ENCODE data around the gene OSBPL1A.

Gene OSBPL1A

DNA sequence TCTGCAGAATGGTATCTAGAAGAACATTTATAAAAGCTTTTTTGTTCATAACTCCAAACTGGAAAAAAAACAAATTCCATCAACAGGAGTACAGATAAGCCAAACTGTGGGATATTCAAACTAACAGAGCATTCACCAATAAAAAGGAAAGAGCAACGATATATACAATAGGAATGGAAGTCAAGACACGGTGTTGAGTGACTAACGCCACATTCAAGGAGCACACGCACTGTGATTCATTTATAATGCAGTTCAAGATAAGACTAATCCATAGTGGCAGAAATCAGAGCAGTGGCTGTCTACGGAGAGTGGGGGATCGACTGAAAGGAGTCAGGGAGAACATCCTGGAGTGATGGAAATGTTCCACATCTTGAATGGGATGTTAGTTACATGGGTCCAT is 188.1 kb downstream of the OSBPL1A start:
- DNase-seq: no peak

DNA sequence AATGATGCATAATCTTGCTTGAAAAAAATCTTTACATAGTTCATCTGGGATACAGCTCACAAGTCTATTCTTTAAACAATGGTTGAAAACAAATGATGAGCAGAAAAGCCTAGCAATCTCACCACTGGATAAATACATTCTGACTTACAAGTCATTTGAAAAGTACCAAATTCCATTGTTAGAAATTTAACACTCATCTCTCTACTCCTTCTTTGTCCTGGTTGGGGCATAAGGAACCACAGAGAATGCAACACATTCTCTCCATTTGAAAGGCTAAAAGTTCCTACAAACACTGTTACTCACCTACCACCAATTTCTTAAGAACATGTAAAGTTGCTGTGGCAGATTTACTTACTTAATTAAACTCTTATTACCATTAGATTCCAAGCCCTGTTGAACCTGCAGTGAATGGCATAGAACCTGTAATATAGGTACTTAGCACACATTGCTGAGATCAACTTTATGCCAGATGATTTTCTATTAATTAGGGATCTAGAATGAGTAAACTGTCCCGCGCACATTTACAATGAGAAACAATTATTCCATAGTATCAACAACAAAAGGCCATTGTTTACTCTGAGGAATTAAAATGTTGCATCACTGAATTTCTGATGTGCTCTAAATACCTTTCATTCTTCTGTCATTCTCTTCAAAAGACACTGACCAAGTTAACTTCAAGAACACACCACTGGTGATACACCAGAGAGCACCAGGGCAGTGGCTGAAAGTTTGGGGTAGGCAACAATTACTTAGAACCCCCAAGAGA is 189.2 kb downstream of the OSBPL1A start:
- DNase-seq: no peak

DNA sequence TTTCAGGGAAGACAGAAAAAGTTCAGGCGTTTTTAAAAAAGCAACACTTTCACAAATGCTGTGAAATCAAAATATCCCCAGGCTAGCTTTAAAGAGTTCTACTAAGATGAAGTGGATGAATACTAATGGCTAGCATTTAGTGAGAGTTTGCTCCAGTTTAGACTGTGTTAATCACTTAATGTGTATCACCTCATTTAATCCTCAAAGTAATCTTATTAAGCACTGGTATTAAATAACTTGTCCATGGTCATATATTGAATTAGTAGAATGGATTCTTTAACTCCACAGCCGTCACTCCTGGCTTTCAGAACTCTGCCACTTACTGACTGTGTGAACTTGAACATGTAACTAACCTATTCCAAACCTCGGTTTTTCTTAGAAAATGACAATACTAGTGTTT is 192.7 kb downstream of the OSBPL1A start:
- no peak for DNase-seq

DNA sequence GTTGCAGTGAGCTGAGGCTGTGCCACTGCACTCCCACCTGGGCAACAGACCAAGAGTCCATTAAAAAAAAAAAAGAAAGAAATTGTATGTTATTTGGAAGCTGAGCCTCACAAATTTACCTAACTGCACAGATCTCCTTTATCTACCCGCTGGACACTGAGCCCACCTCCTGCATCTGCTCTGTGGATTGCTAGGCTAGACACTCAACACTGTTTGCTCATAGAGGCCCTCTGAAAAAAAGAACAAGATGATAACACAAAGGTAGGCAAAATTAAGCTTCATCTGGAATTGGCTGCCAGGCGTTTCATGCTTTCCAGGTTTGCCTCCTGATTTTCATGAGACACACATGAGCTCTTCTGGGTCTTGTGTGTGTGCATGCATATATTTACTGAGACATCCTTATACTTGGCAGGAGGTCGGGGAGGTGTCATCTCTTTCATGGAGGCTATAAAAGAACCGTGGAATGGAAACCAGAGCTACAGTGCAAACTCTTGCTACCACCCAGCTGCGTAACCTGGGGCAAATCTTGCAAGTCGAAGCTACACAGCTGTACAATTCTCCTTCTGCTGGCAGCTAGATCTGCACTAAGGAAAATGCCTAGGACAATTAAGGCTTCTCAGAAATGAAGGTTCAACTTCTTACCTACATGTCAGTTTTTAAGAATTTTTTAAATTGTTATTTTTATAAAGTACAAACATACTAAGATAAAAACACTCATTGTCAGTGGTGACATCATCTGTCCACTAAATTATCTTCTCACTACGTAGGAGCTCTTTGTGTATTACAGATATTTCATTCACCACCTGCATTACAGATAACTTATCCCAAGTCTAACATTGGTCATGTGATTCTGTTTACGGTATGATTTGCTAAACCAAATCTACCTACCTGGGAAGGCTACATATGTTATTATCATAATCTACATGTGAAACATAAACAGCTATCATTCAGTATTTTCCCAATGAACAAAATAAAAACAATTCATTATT is 195.6 kb downstream of the OSBPL1A start:
- DNase-seq: no peak

DNA sequence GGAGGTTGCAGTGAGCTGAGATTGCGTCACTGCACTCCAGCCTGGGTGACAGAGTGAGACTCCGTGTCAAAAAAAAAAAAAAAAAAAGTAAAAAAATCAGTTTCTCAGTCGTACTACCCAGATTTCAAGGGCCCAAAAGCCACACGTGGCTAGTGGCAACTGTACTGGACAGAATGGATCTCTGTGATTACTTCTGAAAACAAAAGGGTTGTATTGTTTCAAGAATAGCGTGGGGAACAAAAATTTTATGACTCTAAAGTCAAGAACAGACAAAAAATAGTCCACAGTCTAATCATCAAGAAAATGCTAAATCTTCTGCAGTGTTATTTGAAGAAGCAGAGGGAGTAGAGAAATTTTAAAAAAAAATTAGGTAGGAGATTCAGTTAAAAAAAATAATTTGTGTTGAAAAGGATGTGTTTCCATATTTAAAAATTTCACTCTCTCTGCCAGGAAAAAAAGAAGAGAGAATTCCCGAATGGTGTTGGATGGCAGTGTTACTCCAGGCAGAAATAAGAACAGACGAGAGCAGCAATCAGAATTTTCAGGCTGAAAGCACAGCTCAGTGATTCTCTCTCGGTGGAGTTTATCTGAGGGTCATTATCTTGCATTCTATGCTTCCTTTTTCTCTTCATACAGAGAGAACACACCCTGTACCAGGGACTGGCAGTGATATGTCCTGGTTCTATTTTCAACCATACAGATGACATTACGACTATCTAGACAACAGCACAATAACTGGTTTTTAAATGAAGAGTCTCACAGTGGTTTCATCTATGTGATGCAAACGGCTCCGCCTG is 196.9 kb downstream of the OSBPL1A start:
- no peak for DNase-seq

DNA sequence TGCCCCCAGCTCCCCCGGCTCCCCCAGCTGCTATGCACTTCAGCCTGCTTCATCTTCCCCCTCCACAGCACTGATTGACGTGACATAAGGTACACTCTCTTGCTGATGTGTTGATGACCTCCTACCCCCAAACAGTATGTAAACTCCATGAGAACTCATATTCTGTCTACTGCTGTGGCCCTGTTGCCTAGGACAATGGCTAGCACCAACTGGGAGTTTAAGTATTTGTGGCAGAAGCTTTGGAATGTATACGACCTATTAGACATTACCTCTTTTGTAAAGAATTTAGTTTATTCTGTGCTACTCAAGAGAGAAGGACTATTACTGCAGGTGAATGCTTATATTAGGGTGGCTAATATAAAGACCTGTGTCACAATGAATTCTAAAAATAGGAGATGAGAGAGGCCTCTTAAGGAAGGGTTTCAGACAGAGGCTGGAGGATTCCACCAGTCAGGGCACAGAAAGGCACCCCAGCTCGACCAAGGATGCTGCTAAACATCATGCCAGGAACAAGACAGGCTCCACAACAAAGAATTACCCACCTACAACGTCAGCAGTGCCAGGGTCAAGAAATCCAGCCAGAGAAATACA is 198.2 kb downstream of the OSBPL1A start:
- no peak for DNase-seq

DNA sequence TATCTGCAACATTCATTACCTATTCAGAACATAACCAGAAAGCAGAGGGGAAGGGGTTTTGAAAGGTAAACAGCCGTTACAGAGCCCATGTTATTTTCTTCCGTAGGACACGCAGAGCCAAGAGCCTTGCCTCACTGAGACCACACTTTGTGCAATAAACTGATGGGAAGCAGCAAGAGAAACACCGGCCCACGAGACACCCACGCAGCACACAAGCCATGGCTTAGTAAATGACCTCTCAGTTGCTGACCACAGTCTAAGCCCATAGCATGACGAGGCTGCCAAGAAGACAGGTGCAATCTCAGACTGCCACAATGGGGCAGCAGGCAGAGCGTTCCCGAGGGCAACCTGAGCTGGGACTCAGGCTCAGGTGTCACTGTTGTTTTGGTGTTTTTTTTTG is 199.2 kb downstream of the OSBPL1A start:
- DNase-seq: no peak

DNA sequence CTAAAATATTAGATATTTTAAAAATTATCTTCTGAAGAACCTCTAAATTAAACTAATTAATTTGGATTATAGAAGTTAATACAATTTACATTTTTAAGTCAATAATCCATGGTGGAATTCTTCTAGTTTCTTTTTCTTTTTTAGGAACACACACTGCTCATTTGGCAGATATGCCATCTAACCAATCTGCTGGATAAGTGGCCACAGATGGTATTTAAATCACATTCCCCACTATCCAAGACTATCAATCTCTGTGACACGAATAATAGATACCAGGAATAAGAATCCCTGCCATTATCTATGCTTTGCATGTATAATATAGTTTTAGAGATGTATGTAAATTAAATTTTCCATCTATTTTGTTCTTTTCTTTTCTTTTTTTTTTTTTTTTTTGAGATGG is 200.2 kb downstream of the OSBPL1A start:
- DNase-seq: no peak

DNA sequence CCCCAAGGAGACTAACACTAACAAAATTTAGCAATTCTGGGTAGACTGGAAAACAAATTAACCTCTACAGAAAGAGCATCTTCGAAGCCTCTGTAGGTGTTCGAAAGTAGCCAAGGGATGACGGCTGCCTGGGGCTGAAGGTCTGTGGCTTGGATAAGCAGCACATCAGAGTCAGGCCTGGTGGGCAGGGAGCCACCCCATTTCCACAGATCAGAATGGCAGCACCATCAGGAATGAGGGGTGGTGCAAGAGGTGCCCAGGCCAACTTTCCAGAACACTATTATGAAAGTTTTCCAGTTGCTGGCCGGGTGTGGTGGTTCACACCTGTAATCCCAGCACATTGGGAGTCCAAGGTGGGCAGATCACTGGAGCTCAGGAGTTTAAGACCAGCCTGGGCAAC is 200.9 kb downstream of the OSBPL1A start:
- no peak for DNase-seq

DNA sequence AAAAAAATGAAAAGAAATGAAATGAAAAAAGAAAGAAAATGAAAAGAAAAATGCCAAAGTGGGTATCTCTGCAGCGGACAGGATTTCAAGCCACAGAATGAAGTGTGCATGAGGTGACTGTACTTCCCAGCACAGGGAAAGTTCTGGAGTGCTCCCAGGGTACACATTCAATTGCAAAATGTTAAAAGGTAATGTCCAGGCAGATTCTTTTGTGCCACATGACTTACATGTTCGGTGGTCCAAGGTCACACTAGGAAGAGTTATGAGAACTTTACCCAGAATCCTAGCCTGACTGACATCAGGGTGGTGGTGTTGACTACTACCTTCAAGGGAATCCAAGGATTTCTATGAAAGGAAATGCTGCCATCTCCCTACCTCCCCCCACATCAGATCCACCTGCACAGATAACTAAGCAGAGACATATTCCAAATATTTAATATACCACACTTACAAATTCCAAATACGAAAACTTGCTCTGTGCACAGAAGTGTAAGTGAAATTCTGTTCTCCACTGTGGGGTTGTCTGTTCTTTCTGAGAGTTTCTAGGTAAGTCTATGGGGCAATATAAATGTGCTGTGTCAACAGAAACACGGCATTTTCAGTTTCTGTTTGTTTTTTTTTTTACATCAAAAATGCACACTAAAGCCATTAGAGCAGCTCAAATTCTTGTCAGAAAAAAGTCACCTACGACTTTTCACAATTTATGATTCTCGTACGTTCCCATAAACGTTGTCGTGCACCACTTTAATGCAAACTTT is 202.1 kb downstream of the OSBPL1A start:
- DNase-seq: no peak

DNA sequence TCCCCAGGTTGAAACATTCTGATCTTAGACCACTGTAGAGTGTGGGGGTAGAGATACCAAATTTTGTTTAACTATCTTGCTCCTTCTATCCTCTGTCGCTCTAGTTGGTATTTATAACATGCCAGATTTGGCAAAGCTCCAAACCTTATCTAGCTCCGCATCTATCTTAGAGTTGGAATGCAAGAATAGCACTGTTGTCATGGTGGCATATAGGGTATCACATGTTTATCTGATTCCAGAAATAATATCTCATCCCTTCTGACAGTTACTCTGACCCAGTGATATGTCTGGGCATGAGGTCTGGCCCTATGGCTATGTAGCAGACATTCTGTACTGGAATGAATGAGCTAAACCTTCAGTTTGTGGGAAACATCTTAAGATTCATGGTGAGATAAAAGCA is 207.0 kb downstream of the OSBPL1A start:
- no peak for DNase-seq

DNA sequence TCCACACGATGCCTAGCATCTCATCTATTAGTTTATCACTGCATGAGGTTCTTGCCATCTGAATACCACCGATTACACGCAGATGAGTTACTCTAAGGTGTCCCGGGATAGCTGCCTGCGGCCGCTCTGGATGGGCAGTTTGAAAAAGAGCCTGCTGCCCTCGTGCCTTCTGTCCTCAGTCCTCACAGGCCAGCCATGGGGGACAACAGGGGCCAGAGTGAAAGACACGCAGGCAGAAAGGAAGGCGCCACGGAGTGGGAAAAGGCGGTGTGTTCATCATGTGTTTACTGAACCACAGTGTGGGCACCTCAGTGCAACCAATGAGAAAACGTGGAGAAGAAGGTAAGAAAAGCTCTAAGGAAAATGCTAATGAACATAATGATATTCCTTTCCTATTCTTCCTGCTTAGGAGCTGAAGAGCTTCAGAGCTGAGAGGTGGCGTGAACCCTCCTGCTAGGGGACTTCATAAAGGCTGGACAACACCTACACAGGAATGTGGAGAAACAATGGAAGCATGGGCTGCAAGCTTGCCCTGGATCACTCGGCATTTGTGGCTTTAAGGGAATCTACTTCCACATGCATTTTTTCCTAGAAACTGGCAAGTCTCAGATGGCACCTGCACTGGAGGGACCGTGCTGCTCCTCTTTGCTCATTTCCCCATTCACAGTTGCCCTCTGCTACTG is 207.8 kb downstream of the OSBPL1A start:
- DNase-seq: no peak

DNA sequence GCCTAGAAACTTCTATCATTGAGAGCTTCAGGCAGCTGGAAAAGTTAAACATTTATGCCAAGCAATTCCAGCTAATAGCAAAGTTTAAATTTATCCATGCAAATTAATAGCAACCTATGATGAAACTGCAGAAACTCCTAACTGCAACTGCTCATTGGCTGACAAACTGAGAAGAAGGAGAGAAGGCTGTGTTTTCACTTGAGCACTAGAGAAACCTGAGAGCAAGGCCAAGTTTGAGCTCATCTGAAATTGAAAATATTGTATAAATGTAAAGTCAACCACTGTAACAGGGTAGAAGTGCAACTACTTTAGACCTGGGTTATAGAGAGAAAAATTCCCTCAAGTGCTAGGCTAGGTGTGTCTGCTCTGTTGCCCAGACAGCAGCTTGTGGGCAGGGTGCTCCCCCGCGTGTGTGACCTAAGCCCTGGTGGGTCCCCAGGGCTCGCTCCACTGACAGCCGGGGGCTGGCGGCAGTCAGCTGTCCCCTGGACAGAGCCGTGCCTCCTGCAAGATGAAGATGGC is 208.6 kb downstream of the OSBPL1A start:
- DNase-seq: no peak

DNA sequence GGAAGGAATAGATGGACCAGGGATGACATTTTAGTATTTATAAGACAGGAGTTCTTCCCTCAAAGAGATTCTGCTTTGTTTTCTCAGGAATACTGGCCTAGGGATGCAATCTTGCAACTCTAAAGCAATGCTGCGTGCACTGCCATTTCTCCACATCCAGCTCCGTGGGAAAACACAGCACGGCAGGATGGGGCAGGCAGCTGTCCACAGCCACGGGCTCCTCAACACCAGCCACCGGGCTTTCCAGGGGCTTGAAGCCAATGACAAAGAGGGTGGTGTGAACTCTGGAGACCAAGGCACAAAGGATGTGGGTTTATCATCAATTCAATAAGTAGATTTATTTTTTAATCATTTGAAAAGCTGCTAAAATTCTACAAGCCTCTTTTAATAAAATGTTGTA is 209.5 kb downstream of the OSBPL1A start:
- no peak for DNase-seq

DNA sequence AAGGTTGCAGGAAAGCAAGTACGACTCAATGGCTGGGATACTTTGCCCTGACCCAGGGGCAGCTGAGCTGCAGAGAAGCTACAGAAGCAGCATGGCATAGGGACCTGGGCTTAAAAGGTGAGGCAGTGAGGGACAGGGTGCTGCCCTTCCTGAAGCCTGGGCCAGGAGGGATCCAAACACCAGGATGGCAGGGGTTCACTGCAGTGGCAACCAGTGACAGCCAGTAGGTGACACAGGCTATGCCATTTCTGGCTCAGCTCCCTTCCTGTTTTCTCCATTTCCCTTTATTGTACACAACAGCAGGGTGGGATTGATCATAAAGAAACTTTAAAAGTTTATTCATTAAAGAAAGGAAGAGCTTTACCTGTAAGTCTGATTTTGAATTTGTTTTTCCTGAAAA is 209.9 kb downstream of the OSBPL1A start:
- DNase-seq: no peak

DNA sequence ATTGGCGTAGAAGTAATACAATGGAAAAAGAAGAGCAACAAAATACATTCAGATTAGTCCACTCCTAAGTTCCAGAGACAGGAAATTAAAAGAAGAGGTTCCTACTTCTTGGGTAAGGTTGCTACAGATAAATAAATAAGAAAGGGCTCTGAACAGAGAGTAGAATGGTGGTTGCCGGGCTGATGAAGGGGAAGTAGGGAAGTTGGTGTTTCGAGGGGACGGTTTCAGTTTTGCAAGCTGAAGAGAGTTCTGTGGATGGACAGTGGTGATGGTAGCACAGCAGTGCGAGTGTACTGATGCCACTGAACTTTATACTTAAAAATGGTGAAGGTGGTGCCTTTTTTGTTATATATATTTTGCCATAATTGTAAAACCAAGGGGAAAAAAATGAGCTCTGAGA is 210.6 kb downstream of the OSBPL1A start:
- no peak for DNase-seq

DNA sequence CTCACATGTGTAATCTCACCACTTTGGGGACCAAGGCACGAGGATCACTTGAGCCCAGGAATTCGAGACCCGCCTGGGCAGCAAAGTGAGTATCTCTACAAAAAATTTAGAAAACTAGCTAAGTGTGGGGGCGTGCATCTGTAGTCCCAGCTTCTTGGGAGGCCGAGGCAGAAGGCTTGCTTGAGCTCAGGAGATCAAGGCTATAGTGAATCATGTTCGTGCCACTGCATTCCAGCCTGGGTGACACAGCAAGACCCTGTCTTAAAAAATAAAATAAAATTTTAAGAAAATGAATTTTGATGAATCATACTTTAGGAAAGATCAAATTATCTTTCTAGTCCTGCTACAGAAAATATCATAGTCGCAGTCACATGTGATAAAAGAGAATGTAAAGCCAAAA is 211.8 kb downstream of the OSBPL1A start:
- no peak for DNase-seq

DNA sequence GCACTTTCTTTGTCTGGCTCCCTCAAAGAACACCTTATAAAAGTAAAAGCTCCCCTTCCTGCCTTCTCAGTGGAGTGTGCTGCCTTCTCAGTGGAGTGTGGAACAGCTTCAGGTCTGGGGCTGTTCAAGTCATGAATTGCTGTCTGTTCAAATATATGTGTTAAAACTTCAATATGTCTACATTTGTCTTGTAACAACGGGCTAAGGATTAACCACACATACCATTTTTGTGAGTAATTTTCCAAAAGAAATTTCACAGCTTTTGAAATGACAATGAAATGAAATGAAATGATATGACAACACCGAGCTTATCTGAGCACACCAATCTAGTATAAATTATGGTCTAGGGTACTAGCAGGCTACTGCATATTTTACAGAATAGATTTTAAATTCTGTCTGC is 215.8 kb downstream of the OSBPL1A start:
- no peak for DNase-seq

DNA sequence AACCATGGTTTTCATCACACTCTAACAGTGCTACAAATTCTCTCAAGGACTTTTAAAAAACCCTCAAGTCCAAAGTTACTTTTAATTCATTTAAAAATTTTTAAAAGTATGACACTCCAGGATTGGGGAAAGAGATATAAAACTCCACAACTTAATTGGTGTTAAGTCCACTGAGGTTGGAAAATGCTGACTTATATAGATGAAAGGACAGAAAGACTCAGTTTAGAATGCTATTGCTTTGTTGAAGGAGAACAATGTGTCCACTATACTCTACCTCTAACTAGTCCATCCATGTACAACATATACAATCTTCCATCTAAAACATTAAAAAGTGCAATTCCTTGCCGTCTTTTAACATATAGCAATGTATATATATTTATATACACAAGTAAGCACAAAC is 217.6 kb downstream of the OSBPL1A start:
- no peak for DNase-seq

DNA sequence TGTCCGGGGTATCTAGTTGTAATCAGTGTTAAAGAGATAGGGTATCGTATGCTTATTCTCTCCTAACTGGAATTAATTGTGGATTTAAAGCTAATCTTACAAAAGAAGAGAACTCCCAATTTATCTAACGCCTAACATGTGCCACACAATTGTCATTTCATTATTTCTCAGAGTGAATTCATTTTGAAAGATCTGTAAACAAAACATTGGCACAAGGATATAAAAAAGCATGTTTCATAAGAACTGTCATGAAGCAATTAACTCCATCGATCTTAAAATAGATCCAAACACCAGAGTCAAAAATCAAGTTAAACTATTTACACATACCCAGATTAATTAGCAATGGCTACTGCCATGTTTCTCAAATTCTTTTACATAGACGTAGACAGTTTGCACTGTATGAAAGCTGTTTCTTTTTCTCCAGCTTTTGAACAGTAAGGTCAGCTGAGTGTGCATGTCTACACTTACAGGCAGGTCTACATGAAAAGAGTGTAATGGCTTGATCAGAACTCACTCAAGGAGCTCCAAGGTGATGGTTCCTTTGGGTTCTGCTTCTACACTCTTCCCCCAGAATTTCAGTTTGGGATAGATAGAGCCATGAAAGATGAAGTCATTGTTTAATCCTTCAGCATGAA is 220.0 kb downstream of the OSBPL1A start:
- no peak for DNase-seq
